ENCODE results near the gene TUBGCP3.

TUBGCP3 gene

DNA sequence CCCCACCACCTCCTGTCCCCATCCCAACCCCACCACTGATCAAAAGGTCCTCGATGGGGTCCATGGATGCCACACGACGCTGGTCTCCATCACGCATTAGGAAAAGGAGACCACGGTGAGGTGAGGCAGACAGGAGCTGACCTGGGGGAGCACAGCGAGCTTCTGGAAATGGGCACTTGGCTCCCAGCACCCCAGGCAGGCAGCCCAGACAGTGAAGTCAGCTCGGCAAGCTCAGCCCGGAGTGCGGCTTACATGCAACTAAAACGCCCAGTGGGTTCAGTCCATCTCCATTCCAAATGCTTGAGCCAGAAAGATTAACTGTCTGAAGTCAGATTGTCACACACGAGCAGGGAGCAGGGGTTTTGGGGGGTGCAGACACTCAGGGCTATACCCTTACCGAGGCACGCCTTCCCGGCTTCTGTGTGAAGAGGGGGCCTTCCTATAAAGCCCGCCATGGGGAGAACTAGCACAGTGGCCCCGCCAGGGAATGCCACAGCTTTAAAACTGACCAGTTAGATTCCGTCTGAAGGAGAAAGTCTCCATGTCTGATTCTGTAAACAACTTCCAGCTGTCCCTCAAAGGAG is 132.4 kb downstream of the TUBGCP3 start:
- DNase-seq (ENCODE audit: low read depth in 1 of 2, low spot score in 1 of 2): no peak

DNA sequence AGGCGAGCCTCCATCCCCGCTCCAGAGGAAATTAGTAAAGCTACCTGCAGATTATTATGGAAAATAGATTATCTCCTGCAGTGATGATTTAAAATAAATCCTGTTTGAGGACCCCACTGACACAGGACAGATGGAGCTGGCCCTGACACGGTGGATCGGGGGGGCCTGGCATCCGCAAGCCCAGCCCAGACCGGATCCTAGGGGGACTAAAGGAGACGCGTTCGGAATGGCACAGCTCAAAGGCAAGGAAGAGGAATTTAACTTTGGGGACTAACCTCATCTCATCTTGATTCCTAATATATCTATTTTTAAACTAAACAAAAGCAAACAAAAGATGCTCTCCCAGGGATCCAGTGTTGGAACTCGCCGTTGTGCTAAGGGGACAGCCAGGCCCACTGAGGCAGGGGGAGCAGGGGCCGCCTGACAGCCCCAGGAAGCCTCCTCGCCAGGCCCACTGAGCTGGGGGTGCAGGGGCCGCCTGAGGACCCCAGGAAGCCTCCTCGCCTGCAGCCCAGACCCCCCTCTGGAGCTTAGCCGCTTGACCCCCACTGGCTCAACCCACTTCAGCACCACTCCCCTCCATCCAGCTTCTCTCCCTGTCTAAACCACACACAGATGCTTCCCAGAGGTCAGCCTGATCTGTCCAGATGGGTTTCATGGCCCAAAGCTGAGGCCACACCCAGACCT is 133.2 kb downstream of the TUBGCP3 start:
- no peak for DNase-seq (ENCODE audit: low read depth in 1 of 2, low spot score in 1 of 2)

DNA sequence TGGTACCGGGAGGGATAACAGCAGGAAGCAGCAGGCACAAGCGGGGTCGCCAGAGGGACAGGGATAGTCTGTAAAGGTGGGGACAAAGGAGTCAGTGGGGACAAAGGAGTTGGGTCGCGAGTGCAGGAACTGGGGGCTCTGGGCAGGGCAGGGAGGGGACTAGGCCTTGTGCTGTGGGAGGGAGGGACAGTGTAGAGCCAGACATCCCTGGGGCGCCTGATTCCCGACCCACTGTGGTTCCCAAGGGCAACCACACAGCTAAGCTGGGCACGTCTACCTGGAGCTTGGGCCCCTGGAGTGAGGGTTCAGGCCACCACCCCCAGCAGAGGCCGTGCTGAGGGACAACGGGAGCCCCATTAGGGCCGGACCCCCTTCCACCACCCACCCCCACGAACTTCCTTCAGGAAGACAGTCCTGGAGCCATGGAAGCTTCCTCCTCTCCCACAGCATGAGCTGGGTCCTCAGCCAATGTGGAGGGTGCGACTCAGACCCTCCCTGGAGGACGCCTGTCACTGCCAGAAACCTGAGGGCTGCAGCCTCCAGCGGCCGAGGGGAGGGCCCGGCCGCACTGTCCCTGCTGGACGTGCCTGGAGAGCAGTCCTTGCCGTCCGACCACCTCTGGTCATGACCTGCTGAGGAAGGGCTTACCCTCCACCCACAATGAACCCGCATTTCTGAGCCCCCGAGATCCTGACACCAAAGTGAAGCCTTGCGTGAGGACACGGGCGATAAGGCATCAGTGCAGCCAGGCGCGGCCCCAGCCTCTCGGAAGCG is 133.9 kb downstream of the TUBGCP3 start:
- DNase-seq (ENCODE audit: low read depth in 1 of 2, low spot score in 1 of 2): no peak

DNA sequence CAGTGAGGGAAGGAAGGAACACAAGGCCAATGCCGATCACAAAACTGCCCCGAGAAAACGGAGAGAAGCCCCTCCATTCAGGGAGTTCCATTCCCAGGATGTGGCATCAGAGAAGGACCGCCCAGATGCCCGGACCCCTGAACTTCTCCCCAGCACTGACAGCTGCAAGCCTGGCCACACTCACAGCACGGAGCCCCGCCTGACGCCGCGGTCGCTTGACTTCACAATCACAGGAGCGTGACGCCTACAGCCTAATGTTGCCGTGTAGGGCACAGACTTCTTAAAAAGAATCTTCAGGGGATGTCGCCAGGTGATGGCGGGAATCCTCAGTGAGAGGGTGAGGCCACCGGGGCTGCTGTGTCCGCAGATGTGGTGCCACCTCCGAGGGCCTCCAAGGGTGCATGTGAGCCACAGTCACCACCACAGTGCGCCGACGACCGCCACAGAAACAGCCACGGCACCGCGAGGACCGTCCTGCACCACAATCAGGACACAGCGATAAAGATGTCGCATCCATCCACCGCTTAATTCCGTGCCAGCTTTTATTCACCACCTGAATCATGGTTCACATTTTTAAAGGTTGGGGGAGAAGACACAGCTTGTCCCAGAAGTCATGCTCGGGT is 134.6 kb downstream of the TUBGCP3 start:
- no peak for DNase-seq (ENCODE audit: low read depth in 1 of 2, low spot score in 1 of 2)

DNA sequence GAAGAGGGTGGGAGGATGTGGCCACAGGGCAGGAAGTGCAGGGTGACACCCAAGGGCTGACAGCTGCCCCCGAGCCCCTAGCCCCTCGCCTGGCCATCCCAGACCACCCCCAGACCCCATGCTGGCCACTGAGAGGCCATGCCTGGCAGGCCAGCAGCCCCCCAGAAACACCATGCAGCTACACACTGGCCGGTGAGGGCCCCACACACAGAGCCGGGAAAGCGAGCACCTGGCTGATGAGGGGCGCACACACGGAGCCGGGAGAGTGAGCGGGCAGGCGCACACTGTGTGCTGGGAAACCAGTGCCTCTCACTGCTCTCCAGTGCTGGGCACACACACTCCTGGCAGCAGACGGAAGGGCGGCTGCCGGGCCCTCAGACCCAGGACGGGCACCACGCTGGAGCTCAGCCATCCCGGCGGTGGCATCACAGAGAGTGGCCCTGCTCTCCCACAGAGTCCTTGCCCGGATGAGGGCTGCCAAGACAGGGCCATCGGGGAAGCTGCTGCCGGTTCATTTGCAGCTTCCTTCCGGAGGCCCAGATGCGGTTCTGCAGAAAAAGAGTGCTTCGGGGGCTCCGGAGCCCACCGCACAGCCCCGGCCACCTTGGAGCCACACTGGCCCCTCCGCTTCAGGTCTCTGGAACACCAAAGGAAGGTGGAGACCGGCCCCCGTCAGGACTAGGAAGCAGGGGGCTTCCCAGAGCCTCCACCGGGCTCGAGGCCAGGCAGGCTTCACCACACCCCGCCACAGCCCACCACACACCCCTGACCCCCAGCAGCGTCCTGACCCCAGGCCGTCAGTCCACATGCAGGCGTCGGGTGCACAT is 135.4 kb downstream of the TUBGCP3 start:
- no peak for DNase-seq (ENCODE audit: low read depth in 1 of 2, low spot score in 1 of 2)

DNA sequence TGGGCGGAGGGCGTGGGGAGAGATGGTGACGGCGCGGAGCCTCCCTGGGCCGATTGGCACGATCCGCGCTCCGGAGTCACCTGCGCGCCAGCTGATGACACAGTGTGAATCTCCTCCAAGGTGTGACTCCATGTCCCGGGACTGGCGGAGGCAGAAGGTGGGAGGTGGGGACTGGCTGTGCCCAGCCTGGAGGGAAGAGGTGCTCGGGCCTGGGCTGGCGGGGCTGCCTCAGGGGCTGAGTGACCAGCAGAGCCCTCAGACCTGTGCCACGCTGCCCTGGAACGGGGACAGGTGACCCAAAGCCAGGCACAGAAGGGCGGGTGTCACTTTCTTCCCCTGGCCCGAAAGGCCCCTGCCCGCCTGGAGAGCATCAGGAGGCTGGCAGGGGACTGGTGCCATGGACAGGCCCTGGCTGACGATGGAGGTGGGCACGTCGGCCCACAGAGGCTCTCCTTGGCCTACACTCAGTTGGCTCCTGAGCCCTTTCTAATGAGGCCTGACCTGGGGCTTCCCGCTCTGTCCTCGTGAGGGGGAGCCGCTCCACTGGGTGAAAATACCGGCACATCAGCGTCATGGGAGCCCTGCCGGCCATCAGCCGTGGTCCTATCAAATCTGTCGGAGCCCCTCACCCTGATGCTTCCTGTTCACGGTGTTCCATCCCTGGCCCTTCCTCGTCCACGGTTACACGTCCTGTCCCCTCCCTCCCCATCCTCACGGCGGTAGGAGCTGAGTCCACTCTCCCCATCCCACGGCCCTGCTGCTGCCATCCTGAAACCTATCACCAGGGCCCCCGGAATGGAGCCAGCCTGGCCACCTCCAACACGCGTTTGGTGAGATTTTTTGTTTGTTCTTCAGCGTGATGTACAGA is 136.2 kb downstream of the TUBGCP3 start:
- DNase-seq (ENCODE audit: low read depth in 1 of 2, low spot score in 1 of 2): no peak

DNA sequence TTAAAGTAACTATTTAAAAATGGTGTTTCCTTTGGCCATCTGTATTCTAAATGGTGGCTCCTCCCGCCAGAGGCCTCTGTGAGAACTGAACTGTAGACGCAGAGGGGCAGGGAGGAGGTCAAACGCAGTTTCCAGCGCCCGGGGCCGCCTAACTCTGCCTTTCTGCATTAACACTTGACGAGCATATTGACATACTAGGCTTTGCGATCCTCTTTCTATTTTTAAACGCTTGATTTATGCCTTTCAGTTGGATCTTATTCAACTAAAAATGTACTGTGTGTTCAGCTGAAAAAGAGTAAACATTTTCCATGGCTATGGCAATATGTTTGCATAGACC is 137.1 kb downstream of the TUBGCP3 start:
- DNase-seq (ENCODE audit: low read depth in 1 of 2, low spot score in 1 of 2): no peak

DNA sequence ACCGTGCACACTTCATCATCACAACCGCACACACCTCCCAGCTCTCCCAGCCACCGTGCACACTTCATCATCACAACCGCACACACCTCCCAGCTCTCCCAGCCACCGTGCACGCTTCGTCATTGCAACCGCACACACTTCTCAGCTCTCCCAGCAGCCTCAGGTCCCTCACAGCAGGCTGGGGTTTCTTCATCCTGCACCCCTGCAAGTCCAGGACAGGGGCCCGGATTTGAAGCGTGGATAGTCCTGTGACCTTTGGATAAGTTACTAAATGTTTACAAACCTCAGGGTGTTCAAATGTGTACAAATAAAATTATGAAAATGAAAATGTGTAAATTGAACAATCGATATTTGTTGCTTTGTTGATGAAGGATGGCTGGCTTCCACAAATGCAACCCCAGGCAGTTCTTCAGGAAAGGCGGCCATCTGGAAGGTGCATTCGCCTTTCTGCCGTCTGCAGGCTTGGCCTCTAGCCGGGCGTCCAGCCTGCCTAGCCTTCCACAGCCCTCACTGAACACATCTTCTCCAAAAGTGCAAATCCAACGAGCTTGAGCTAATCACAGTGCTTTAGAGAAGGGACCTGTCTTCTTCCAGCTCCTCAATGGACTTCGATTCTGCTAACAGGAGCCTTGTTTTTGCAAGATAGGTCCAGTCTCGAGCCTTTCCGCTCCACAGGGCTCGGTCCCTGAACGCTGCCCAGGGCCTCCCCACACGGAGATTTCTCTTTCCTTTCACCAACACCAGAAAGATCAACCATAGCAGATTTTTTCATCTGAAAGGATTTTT is 137.6 kb downstream of the TUBGCP3 start:
- no peak for DNase-seq (ENCODE audit: low read depth in 1 of 2, low spot score in 1 of 2)

DNA sequence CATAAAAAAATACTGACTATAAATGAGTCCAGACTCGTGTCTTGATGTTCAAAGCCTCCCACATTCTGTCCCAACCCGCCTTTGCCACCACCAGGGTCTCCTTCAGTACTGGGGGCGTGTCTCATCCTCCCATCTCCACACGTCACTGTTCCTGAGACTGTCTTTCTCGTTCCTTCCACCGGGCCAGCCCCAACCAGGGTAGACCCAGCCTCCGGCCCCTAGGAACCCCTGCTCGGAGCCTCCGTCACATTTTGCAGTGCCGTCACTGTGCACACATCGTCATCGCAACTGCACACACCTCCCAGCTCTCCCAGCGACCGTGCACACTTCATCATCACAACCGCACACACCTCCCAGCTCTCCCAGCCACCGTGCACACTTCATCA is 138.4 kb downstream of the TUBGCP3 start:
- no peak for DNase-seq (ENCODE audit: low read depth in 1 of 2, low spot score in 1 of 2)

DNA sequence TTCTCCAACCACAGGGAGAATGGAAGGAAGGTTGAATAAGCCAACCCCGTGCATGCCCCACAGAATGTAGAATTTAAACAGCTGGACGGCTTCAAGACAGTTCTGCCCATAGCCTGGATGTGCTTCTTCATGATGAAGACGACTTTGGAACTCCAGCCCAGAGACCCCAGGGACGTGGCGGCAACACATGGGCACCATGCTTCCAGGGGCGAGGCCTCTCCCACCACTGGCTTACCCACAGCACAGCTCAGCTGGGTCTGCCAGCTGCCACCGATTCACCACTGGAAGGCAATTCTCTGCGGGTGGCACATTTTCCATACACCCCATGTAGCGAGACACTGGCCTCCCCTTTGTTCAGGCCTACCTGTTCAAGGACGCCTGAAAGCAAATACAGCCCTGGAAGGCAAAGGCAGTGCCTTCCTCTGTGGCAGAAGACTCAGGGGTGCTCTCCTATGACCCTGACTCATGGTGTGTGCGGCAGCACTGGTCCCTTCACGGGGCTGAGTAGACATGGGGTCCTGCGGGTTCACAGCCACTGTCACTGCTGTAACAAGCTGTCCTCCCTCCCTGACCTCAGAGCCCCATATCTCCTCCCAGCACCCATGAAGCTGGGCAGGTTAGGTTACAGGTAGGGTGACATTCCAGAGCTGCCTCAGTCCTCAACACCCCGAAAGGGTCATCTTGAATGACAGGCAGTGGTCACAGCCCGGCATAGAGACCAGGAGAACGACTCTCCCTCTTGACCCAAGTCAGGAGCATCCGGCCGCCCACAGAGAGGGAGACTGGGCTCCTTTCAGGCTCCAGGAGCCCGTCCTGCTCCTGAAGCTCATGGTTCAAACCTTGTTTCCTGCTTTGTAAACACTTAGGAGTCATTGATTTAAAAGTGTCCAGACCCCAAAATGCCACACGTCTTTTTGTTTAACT is 139.1 kb downstream of the TUBGCP3 start:
- DNase-seq (ENCODE audit: low read depth in 1 of 2, low spot score in 1 of 2): no peak

DNA sequence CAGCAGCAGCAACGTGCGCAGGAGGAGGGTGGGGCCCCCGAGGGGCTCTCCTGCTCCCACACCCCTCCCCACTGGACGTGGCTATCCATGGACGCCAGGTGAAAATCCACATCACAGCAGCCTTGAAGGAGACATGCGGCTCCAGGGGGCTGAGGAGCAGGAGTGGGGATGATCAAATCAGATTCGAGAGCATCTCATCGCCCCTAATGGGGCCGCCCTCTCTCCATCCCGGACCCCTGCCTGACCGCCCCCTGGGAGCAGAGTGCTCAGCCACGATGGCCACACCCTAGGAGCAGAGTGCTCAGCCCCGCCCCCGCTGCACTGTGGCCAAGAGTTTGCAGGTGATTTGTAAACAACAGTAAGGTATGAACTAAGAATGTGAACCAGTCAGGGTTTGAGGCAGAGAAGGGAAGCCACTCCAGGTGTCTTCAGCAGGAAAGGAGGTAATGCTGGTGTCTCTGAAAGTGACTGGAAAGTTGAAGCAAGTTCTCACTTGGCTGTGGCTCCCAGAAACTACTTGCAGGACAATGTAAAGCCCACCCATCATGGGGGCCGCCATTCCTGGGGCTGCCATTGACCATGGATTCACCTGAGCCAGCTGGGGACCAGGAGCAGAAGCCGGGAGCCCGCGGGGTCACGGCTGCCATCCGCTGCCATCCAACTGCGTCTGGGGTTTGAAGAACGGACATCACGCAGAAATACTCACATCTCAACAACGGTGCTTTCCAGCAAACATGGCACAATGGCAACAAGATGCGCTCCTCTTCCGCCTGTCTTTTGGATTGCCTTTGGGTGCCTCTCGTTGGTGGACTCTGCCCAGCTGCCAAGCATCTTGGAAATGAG is 140.0 kb downstream of the TUBGCP3 start:
- DNase-seq (ENCODE audit: low read depth in 1 of 2, low spot score in 1 of 2): no peak

DNA sequence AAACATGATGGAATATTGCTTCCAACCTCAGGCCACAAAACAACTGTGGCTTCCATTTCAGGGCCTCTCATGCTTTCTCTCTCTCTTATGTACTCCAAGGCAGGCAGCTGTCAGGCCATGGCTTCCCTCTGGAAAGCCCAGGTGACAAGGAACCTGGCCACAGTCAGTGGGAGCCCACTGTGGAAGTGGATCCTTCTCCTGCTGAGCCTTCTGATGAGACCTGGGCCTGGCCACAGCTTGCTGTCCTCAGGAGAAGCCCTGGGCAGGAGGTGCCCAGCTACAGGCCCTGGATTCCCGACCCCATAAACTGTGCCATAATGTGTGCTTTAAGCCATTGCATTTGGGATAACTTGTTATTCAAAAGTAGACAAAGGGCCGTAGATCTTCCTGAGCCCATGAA is 140.6 kb downstream of the TUBGCP3 start:
- no peak for DNase-seq (ENCODE audit: low read depth in 1 of 2, low spot score in 1 of 2)

DNA sequence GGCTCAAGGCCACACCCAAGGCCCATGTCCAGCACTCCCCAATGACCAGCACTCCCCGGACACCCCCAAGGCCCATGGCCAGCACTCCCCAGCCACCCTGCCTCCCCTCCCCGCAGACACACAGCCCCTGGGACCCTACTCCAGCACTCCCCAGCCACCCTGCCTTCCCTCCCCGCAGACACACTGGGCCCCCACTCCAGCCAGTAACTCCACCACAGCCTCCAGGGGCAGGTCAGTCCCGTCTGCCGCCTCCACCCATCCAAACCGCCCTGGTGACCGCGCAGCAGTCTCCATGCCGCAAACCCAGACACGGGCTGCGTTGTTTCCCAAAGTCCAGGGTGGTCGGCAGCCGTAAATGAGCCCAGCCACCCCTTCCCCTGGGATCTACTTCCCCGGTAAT is 141.1 kb downstream of the TUBGCP3 start:
- DNase-seq (ENCODE audit: low read depth in 1 of 2, low spot score in 1 of 2): no peak

DNA sequence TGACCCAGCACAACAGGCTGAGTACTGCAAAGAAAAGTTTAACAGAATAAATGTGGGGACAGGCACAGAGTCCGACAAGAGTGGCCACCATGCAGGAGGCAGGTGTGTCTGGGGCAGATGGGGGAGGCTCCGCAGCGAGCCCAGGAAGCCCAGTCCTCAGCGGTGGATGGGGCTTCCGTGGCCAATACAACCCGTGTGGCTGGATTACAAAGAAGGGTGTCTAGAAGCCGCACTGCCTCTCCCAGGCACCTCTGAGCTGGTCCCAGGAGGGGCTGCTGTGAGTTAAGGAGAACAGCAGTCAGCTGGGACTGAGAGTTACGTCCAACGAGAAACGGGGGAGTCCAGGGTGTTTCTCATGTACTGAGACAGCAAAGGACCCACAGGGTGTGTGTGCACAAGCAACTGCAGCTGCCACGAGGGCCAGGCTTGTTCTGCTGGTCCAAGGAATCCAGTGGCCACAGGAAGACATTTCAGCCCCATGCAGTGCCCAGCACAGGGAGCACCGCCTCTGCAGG is 141.5 kb downstream of the TUBGCP3 start:
- no peak for DNase-seq (ENCODE audit: low read depth in 1 of 2, low spot score in 1 of 2)

DNA sequence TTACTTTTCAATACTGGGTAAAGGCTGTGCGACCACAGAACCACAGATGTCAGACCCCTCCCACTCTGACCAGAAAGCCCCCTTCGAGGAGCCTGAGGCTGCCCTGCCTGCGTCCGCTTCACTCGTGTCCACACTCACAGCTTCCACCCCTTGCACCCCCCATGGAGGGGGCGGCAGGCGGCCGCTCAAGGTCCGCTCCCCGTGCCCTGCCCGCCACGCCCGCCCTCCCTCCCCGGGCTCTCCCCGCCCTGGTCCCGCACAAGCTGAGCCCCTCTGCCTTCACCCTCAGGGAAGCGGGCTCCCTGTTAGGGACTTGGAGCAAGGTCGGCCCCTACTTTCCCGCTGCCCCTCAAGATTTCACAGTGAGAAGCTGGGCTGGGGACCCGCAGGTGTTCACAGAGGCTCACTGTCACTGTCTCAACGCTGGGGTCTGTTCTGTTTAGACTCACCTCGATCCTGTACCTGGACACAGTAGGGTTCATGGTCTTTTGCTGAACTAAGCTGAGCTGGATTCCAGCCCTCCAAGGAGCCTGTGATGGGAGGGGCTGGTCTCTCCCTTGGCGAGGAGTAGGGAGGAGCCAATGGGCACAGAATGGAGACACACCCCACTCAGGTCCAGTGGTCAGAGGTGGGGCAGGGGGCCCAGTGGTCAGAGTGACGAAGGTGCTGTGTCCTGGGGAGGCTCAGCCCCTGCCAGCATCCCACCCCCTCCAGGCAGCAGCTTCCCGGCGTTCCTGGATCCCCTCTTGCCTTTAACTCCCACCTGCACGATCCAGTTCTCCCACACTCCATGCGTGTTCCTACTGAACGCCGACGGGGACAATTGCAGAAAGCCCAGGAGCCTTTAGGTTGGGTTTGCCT is 142.3 kb downstream of the TUBGCP3 start:
- no peak for DNase-seq (ENCODE audit: low read depth in 1 of 2, low spot score in 1 of 2)
